Prostate gland (tissue), 2 donors: ENCODE measurements around the gene MRPS9. TPM values are rescaled to one million over a fixed set of nuclear protein-coding genes. Genes with fewer than 3 reads are reported as not detected.

Experiments used
- DNase-seq: peaks from one replicate; pipeline ENCODE4 v3.0.0-alpha.2; 2019; ENCODE audit warnings: low spot score
- H3K27ac ChIP-seq, 2 donors: fragments of 200-600 bp; sonication (generic); 2 replicates each; pipeline ENCODE4 v1.5.1; 2017 to 2019
- H3K27me3 ChIP-seq: fragments of 200-600 bp; sonication (generic); replicated peaks from 2 replicates; pipeline ENCODE4 v1.5.1; 2019; ENCODE audit not compliant: insufficient read depth
- H3K36me3 ChIP-seq, 2 donors: fragments of 200-600 bp; sonication (generic); 1 replicate in 1 of 2; 2 replicates in 1 of 2; pipeline versions ENCODE4 v1.5.1 to v1.8.1; 2017 to 2019
- H3K4me1 ChIP-seq: fragments of 200-600 bp; sonication (generic); replicated peaks from 2 replicates; pipeline ENCODE4 v1.5.1; 2019
- H3K4me3 ChIP-seq, 2 donors: fragments of 200-600 bp; sonication (generic); 2 replicates each; pipeline ENCODE4 v1.5.1; 2017 to 2019
- H3K9me3 ChIP-seq: fragments of 200-600 bp; sonication (generic); 2 replicates; pipeline ENCODE4 v1.5.1; 2017
- POLR2A ChIP-seq: fragments of 450-650 bp; IDR thresholded peaks from one replicate; pipeline ENCODE4 v1.6.1; 2016; ENCODE audit warnings: antibody characterized with exemption, mild to moderate bottlenecking
- POLR2AphosphoS5 ChIP-seq: sonication (generic); formaldehyde crosslinking; IDR thresholded peaks from one replicate; pipeline ENCODE4 v1.6.1; 2017; ENCODE audit warnings: antibody characterized with exemption
- WGBS: methylation state at CpG from one replicate; pipeline ENCODE4 v1.1.5; 2018; 5-methylcytosine and 5-hydroxymethylcytosine counted together
- intact Hi-C: fragments of 100-400 bp; cut with DNase I; formaldehyde crosslinking; loops from one replicate; pipeline ENCODE4 v1.14.2; 2022
- total RNA-seq, 2 donors: library from RNA; depleted of rRNA; stranded (reverse); fragments of >200 nt; gene quantifications; one replicate each; pipeline ENCODE4 v1.1.0, GENCODE V29; 2016
- TF ChIP-seq, protein P1 (sequence below), 4 experiments: fragments of 200-600 bp in 2 of 4; fragments of 450-650 bp in 2 of 4; sonication (generic) in 2 of 4; IDR thresholded peaks; 1 replicate in 3 of 4; 2 replicates in 1 of 4; pipeline ENCODE4 v1.5.1; 2016 to 2019; ENCODE audit warnings: antibody characterized with exemption in 4 of 4, mild to moderate bottlenecking in 2 of 4, moderate library complexity in 2 of 4

MRPS9 gene
- total RNA-seq, 2 donors from 2014 or later = 18.1 to 24.9 TPM

DNA sequence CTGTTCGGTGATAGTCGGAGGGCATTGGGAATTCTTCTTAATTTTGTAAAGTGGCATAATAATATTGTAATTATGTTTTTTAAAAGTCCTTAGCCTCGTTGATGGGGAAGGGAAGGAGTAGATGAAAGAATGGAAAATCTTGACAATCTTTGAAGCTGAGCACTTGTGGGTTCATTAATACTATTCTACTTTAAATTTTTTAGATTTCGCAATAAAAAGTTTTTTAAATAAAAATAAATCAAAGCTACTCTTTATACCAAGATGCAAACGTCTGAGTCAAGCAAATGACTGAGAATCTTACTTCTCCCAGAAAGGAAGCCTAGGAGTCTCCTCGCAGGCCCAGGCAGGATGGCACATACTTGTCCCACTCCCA, 105.2 kb downstream of the MRPS9 start:
- 54% methylated on average over 6 of the region's 6 CpGs for WGBS
- Histone ChIP-seq H3K27me3 (no peaks in the 10 kb centered on the region), H3K27ac (no peak overlapping the region), H3K9me3 (no peaks in the 10 kb centered on the region), H3K36me3 (no peaks in the 10 kb centered on the region), H3K4me1 (peaks cover 4% of the 10 kb centered on the region), H3K4me3 (peak overlapping the region in 1 of 2 donors; percentile 31)
- intact Hi-C loops = no loop called here
- DNase-seq = no peak
- no peak for TF ChIP-seq POLR2A
- TF ChIP-seq, protein P1, sequence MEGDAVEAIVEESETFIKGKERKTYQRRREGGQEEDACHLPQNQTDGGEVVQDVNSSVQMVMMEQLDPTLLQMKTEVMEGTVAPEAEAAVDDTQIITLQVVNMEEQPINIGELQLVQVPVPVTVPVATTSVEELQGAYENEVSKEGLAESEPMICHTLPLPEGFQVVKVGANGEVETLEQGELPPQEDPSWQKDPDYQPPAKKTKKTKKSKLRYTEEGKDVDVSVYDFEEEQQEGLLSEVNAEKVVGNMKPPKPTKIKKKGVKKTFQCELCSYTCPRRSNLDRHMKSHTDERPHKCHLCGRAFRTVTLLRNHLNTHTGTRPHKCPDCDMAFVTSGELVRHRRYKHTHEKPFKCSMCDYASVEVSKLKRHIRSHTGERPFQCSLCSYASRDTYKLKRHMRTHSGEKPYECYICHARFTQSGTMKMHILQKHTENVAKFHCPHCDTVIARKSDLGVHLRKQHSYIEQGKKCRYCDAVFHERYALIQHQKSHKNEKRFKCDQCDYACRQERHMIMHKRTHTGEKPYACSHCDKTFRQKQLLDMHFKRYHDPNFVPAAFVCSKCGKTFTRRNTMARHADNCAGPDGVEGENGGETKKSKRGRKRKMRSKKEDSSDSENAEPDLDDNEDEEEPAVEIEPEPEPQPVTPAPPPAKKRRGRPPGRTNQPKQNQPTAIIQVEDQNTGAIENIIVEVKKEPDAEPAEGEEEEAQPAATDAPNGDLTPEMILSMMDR (IDR thresholded peaks at IDR 0.05) = no peak
- TF ChIP-seq POLR2AphosphoS5 = no peak

DNA sequence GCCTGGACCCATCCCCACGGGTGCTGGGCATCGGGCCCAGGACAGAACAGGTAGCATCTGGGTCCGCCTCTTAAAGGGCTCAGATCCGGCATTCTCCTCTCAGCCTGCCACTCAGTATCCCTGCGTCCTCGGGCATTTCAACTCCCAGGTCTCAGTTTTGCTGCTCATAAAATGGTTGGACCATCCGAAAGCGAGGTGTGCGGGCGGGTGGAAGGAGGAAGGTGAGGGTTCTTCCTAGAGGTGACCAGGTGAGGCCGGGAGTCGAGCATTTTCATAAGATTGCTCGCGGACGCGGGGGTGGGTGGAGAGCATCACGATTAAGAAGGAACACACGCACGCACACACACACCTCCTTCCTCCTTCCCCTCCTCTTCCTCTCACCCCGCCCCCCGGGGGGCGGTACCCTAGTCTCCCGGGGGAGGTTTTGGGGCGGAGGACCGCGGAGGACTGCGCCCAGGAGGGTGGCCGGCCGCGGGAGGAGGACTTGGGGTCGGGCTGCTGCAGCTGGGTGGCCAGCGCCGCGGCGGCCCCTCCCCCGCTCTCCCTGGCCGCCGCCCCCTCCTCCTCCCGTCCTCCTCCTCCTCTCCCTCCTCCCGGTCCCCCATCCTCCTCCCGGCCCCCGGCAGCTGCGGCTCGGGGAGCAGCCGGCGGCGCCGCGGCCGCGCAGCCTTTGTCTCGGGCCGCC, 105.7 kb downstream of the MRPS9 start:
- intact Hi-C loops = no loop called here

DNA sequence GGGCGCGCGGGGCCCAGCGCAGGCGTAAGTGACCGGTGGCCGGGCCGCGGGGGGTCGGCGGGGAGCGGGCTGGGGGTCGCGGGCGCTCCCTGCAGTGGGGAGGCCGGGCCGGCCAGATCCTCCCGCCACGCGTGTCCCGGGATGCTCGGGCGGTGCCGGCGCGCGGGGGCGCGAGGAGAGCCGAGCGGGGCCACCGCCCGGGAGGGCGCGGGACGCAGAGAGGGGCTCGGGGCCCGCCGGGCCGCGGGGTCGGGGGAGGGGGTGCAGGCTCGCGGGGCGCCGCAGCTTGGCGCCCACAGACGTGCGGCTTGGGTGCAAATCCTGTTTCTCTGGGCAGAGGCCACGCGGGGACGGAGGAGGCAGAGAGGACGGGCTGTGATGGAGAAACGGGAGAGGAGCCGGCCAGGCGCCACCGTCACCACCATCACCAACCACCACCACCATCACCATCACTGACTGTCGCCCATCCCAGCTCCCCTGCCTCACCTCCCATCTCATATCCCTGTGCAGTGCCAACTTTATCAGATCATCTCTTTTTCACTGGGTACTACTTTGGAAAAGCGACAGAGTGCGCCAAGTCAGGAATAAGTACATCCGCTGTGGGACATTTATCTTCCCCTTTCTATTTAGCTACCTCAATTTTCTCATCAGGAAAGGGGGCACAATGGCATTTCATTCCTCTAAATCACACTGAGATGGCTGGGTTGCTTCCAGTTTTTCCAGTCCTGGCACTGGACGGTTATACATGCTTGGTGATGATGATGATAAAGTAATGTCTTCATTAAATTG, 106.5 kb downstream of the MRPS9 start:
- intact Hi-C loops = no loop called here
- H3K36me3 ChIP-seq = no peaks in the 10 kb centered on the region
- no peaks in the 10 kb centered on the region for H3K9me3 ChIP-seq
- DNase-seq = no peak
- WGBS = 5% methylated on average over 42 of the region's 62 CpGs
- H3K27ac ChIP-seq = no peak overlapping the region
- TF ChIP-seq, protein P1 (IDR thresholded peaks at IDR 0.05) = no peak
- TF ChIP-seq POLR2A (no peak), POLR2AphosphoS5 (no peak)
- H3K4me3 ChIP-seq = peak overlapping the region; percentile 31 to 38
- peaks cover 4% of the 10 kb centered on the region for H3K4me1 ChIP-seq
- no peaks in the 10 kb centered on the region for H3K27me3 ChIP-seq

More for the DNA sequence above, 105.7 kb downstream of the MRPS9 start:
- Histone ChIP-seq H3K9me3 (no peaks in the 10 kb centered on the region), H3K27ac (no peak overlapping the region), H3K36me3 (no peaks in the 10 kb centered on the region), H3K27me3 (no peaks in the 10 kb centered on the region), H3K4me1 (peaks cover 4% of the 10 kb centered on the region), H3K4me3 (peak overlapping the region; percentile 31 to 38)
- peak; percentile 57 for DNase-seq
- TF ChIP-seq POLR2A (no peak), POLR2AphosphoS5 (no peak)
- TF ChIP-seq, protein P1 (IDR thresholded peaks at IDR 0.05) = no peak
- 2% methylated on average over 46 of the region's 53 CpGs for WGBS

DNA sequence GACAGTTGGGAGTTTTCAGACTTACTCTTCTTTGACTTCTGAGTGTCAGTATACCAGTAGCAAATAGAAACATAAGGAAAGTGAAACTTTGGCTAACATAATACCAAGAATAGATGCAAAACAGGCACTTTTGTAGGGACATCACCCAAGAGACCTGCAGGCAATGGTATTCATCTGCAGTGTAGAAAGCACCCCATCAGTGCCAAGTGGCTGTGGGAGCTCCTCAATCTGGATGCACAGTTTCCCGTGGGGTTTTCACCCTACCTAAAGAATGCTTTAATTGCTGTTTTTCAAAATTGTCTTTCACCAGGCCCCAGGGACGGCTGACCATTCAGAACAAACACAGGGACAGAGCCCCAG, 107.1 kb downstream of the MRPS9 start:
- no peak overlapping the region for H3K27ac ChIP-seq
- intact Hi-C loops = no loop called here
- no peaks in the 10 kb centered on the region for H3K36me3 ChIP-seq
- 56% methylated on average over 2 of the region's 2 CpGs for WGBS
- no peak for DNase-seq
- H3K9me3 ChIP-seq = no peaks in the 10 kb centered on the region
- H3K4me3 ChIP-seq = no peak overlapping the region
- no peaks in the 10 kb centered on the region for H3K27me3 ChIP-seq
- H3K4me1 ChIP-seq = peaks cover 4% of the 10 kb centered on the region
- TF ChIP-seq, protein P1 (IDR thresholded peaks at IDR 0.05) = no peak
- TF ChIP-seq POLR2AphosphoS5 (no peak), POLR2A (no peak)

DNA sequence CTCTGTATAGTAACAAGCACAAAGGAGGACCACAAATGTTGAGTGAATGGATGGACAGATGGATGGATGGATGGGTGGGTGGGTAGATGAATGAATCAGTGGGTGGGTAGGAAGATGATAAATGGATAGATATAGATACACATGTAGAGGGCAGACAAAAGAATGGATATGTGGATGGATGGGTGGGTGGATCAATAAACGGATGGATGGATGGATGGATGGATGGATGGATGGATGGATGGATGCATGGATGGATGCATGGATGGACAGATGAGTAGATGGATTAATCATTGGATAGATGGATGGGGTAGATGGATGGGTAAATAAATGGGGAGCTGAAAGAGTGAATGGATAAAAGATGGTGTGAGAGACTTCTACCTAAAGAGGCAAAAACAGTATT, 111.4 kb downstream of the MRPS9 start:
- H3K27ac ChIP-seq = no peak overlapping the region
- H3K4me3 ChIP-seq = no peak overlapping the region
- DNase-seq = no peak
- intact Hi-C loops = no loop called here
- 82% methylated on average over 1 of the region's 1 CpG for WGBS
- TF ChIP-seq POLR2AphosphoS5 (no peak), POLR2A (no peak)
- TF ChIP-seq, protein P1 (IDR thresholded peaks at IDR 0.05) = no peak
- H3K4me1 ChIP-seq = peaks cover 4% of the 10 kb centered on the region
- no peaks in the 10 kb centered on the region for H3K27me3 ChIP-seq
- no peaks in the 10 kb centered on the region for H3K9me3 ChIP-seq
- H3K36me3 ChIP-seq = no peaks in the 10 kb centered on the region
